Stimulated activated naive CD8-positive, alpha-beta T cell treated with anti-CD3 and anti-CD28 coated beads, Interleukin-15, Interleukin-2, amounts not matched to agents 100 U/mL and 50 U/mL, for 24 hours (primary cell): ENCODE data around the gene SALL2.
"Not testable (repeated sequence)": the region's sequence is repeated elsewhere in the genome, so short reads cannot be mapped to it uniquely, and the experiment has no call there.

Experiments
- ATAC-seq: fragments of 150-1000 bp; cut with Tn5 transposase; one replicate; pipeline ENCODE4 v1.10.0; 2021
- DNase-seq: peaks from one replicate; pipeline ENCODE4 v3.0.0; 2021

SALL2 gene

GRCh38 chr14:21525962-21526671 is at the start of gene SALL2:
Gene SALL2 (minus strand): TSS chr14:21526346. CDS start chr14:21526127, 219 bp downstream.
- ATAC-seq (peak; percentile 81), DNase-seq (peak; percentile 73)

- DNase-seq (no peak), ATAC-seq (no peak)
Measured at GRCh38 chr14:21575661-21576060, 49.5 kb upstream of the SALL2 start.

GRCh38 chr14:21572604-21573003 is 46.5 kb upstream of the SALL2 start:
- DNase-seq, result no peak

GRCh38 chr14:21558703-21559170 is 32.6 kb upstream of the SALL2 start:
- DNase-seq, result no peak
- no peak for ATAC-seq

More at GRCh38 chr14:21572604-21573003, 46.5 kb upstream of the SALL2 start:
- ATAC-seq, result no peak

GRCh38 chr14:21557084-21557901 is 31.1 kb upstream of the SALL2 start:
- ATAC-seq (peak; percentile 65), DNase-seq (peak; percentile 72)

GRCh38 chr14:21556378-21557083 is 30.4 kb upstream of the SALL2 start:
- ATAC-seq, result no peak
- no peak for DNase-seq

GRCh38 chr14:21553266-21553665 is 27.1 kb upstream of the SALL2 start:
- DNase-seq (no peak), ATAC-seq (no peak)

- not testable (repeated sequence) for DNase-seq, ATAC-seq
Measured at GRCh38 chr14:21544588-21544987, 18.4 kb upstream of the SALL2 start.

GRCh38 chr14:21543963-21544362 is 17.8 kb upstream of the SALL2 start:
- no peak for ATAC-seq
- DNase-seq, result no peak

GRCh38 chr14:21543521-21543960 is 17.4 kb upstream of the SALL2 start:
- ATAC-seq, result no peak
- no peak for DNase-seq

- DNase-seq, result no peak
- ATAC-seq, result no peak
Measured at GRCh38 chr14:21541413-21542074, 15.4 kb upstream of the SALL2 start.

GRCh38 chr14:21539189-21539940 is 13.2 kb upstream of the SALL2 start:
- no peak for DNase-seq
- no peak for ATAC-seq

GRCh38 chr14:21537090-21537424 is 10.9 kb upstream of the SALL2 start:
- no peak for ATAC-seq
- DNase-seq, result no peak

- no peak for ATAC-seq
Measured at GRCh38 chr14:21536418-21537089, 10.4 kb upstream of the SALL2 start.

GRCh38 chr14:21535545-21536417 is 9.6 kb upstream of the SALL2 start:
- ATAC-seq (no peak), DNase-seq (no peak)

More at GRCh38 chr14:21536418-21537089, 10.4 kb upstream of the SALL2 start:
- DNase-seq, result no peak

GRCh38 chr14:21534576-21534975 is 8.4 kb upstream of the SALL2 start:
- ATAC-seq (no peak), DNase-seq (no peak)

- ATAC-seq, result no peak
- no peak for DNase-seq
Measured at GRCh38 chr14:21533294-21533693, 7.1 kb upstream of the SALL2 start.

- DNase-seq, result no peak
- ATAC-seq, result no peak
Measured at GRCh38 chr14:21529515-21529914, 3.4 kb upstream of the SALL2 start.
